Tibial artery (tissue), 4 donors: ENCODE data around the gene GLDC.

ENCODE experiments used
- DNase-seq, 2 donors: peaks; one replicate each; pipeline ENCODE4 v3.0.0-alpha.2; 2019
- H3K27ac ChIP-seq, 2 donors: fragments of 200-600 bp; sonication (generic) in 1 of 2; 1 replicate in 1 of 2; 2 replicates in 1 of 2; pipeline ENCODE4 v1.5.1; 2018 to 2019; ENCODE audit warnings: mild to moderate bottlenecking in 1 of 2
- H3K27me3 ChIP-seq, 2 donors: fragments of 200-600 bp; sonication (generic) in 1 of 2; one replicate each; pipeline versions ENCODE4 v1.5.1 to v1.6.0; 2016 to 2019
- H3K36me3 ChIP-seq, 3 donors: fragments of 200-600 bp; sonication (generic) in 2 of 3; one replicate each; pipeline ENCODE4 v1.5.1; 2016 to 2019; ENCODE audit warnings: mild to moderate bottlenecking in 2 of 3
- H3K4me1 ChIP-seq, 4 donors: fragments of 200-600 bp; sonication (generic) in 2 of 4; 1 replicate in 3 of 4; 2 replicates in 1 of 4; pipeline ENCODE4 v1.5.1; 2016 to 2019
- H3K4me3 ChIP-seq, 2 donors: fragments of 200-600 bp; sonication (generic) in 1 of 2; 1 replicate in 1 of 2; 2 replicates in 1 of 2; pipeline ENCODE4 v1.5.1; 2018 to 2019; ENCODE audit warnings: mild to moderate bottlenecking in 2 of 2
- H3K9me3 ChIP-seq, 3 donors: fragments of 200-600 bp; sonication (generic) in 1 of 3; one replicate each; pipeline ENCODE4 v1.5.1; 2016 to 2019
- intact Hi-C: fragments of 100-400 bp; cut with DNase I; formaldehyde crosslinking; loops from one replicate; pipeline ENCODE4 v1.15.0; 2023; ENCODE audit warnings: low total_unique reads
- TF ChIP-seq, protein P1 (sequence below), 2 experiments: fragments of 200-600 bp in 1 of 2; fragments of 450-650 bp in 1 of 2; IDR thresholded peaks; one replicate each; pipeline ENCODE4 v1.5.1; 2017 to 2019; ENCODE audit warnings: antibody characterized with exemption in 2 of 2, mild to moderate bottlenecking in 1 of 2, moderate library complexity in 1 of 2

Gene GLDC

DNA sequence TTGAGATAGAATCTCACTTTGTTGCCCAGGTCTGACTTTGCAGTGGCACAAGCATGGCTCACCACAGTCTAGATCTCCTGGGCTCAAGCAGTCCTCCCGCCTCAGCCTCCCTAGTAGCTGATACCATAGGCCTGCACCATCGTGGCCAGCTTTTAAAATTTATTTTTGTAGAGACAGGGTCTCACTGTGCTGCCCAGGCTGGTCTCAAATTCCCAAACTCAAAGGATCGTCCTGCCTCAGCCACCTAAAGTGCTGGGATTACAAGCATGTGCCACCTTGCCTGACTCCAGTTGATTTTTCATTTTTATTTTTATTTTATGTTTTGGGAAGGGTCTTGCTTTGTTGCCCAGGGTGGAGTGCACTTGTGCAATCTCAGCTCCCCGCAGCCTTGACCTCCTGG lies 41.7 kb upstream of the GLDC start:
- H3K4me3 ChIP-seq, result no peak overlapping the region

DNA sequence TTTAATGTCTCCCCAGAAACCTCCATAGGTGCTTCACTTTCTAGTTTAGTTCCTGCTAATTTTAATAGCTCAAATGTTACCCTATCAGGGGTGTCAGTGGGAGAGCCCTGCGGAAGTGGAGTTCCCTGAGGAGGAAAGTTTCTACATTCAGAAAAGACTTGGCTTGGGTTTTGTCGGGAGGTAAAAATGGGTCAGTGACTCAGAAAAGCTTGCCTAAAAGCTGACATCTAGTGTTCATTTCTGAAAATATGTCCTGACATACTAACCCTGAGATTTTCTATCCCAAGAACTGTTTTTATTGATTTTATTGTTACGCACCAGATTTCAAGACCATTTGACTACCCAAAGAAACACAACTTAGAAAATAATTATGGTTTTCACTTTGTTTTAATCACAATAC lies 40.9 kb upstream of the GLDC start:
- Histone ChIP-seq H3K9me3 (no peaks in the 10 kb centered on the region), H3K36me3 (no peaks in the 10 kb centered on the region), H3K4me3 (no peak overlapping the region), H3K27ac (peak overlapping the region in 1 of 2 donors; percentile 36), H3K4me1 (peaks cover 0 to 13% (median 5%) of the 10 kb centered on the region in 4 donors), H3K27me3 (no peaks in the 10 kb centered on the region)
- TF ChIP-seq, protein P1, sequence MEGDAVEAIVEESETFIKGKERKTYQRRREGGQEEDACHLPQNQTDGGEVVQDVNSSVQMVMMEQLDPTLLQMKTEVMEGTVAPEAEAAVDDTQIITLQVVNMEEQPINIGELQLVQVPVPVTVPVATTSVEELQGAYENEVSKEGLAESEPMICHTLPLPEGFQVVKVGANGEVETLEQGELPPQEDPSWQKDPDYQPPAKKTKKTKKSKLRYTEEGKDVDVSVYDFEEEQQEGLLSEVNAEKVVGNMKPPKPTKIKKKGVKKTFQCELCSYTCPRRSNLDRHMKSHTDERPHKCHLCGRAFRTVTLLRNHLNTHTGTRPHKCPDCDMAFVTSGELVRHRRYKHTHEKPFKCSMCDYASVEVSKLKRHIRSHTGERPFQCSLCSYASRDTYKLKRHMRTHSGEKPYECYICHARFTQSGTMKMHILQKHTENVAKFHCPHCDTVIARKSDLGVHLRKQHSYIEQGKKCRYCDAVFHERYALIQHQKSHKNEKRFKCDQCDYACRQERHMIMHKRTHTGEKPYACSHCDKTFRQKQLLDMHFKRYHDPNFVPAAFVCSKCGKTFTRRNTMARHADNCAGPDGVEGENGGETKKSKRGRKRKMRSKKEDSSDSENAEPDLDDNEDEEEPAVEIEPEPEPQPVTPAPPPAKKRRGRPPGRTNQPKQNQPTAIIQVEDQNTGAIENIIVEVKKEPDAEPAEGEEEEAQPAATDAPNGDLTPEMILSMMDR (IDR thresholded peaks at IDR 0.05), result peak in 1 of 2 experiments; percentile 24
- DNase-seq, result no peak
- intact Hi-C loops, result no loop called here

More for the DNA sequence above, 41.7 kb upstream of the GLDC start:
- Histone ChIP-seq H3K36me3 (no peaks in the 10 kb centered on the region), H3K27ac (no peak overlapping the region), H3K27me3 (no peaks in the 10 kb centered on the region), H3K4me1 (peaks cover 0 to 12% (median 4%) of the 10 kb centered on the region in 4 donors), H3K9me3 (no peaks in the 10 kb centered on the region)
- intact Hi-C loops, result no loop called here
- TF ChIP-seq, protein P1 (IDR thresholded peaks at IDR 0.05), result no peak
- no peak for DNase-seq

- peak overlapping the region; percentile 96 for H3K27ac ChIP-seq
- H3K4me1 ChIP-seq, result peaks cover 0 to 13% (median 5%) of the 10 kb centered on the region in 4 donors
- no peak for DNase-seq
- peak overlapping the region; percentile 68 to 79 for H3K4me3 ChIP-seq
- intact Hi-C loops, result loop anchor here (2.0 to 5.0 kb wide), 3 partner anchors 75 to 270 kb away; partner anchors contain the start of genes KDM4C and UHRF2
- H3K9me3 ChIP-seq, result no peaks in the 10 kb centered on the region
- H3K27me3 ChIP-seq, result no peaks in the 10 kb centered on the region
- no peaks in the 10 kb centered on the region for H3K36me3 ChIP-seq
- TF ChIP-seq, protein P1 (IDR thresholded peaks at IDR 0.05), result no peak
Observed at GRCh38 chr9:6681957-6682501, 36.5 kb upstream of the GLDC start.

- Histone ChIP-seq H3K4me3 (peak overlapping the region; percentile 68 to 79), H3K9me3 (no peaks in the 10 kb centered on the region), H3K4me1 (peaks cover 0 to 12% (median 5%) of the 10 kb centered on the region in 4 donors), H3K36me3 (no peaks in the 10 kb centered on the region), H3K27ac (peak overlapping the region; percentile 96), H3K27me3 (no peaks in the 10 kb centered on the region)
- peak; percentile 96 to 99 for DNase-seq
- intact Hi-C loops, result loop anchor here (2.0 to 5.0 kb wide), 3 partner anchors 75 to 269 kb away; partner anchors contain the start of genes KDM4C and UHRF2
- TF ChIP-seq, protein P1 (IDR thresholded peaks at IDR 0.05), result no peak
Observed at GRCh38 chr9:6681147-6681956, 35.8 kb upstream of the GLDC start.

GRCh38 chr9:6680797-6681146 lies 35.2 kb upstream of the GLDC start:
- Histone ChIP-seq H3K9me3 (no peaks in the 10 kb centered on the region), H3K4me1 (peaks cover 0 to 7% (median 3%) of the 10 kb centered on the region in 4 donors), H3K4me3 (peak overlapping the region; percentile 68 to 79), H3K36me3 (no peaks in the 10 kb centered on the region), H3K27ac (peak overlapping the region; percentile 96), H3K27me3 (no peaks in the 10 kb centered on the region)
- DNase-seq, result peak in 1 of 2 donors; percentile 57
- TF ChIP-seq, protein P1 (IDR thresholded peaks at IDR 0.05), result no peak
- intact Hi-C loops, result loop anchor here (2.0 to 5.0 kb wide), 3 partner anchors 76 to 268 kb away; partner anchors contain the start of genes KDM4C and UHRF2
